Placental pericyte (primary cell): ENCODE data around the gene TRAPPC2L. TPM values are rescaled to one million over a fixed set of nuclear protein-coding genes. Genes with fewer than 3 reads are reported as not detected.

ENCODE experiments used
- total RNA-seq: library from RNA; depleted of rRNA; stranded (reverse); fragments of >200 nt; gene quantifications from 2 replicates; pipeline ENCODE4 v1.2.3, GENCODE V29; 2012

Gene TRAPPC2L
- 35.1 and 78.1 TPM in 2 replicates for total RNA-seq

GRCh38 chr16:88856828-88857727, at the start of gene TRAPPC2L, which contains the start of gene GALNS:
TSS of gene TRAPPC2L (plus strand) at chr16:88857127. CDS start at chr16:88857151, 24 bp downstream.
TSS of gene GALNS (minus strand) at chr16:88856947. CDS start at chr16:88856877, 70 bp downstream.

GRCh38 chr16:88811769-88812512, 45.0 kb upstream of the TRAPPC2L start, which contains the start of gene APRT:
TSS of gene APRT (minus strand) at chr16:88811928. CDS start at chr16:88811899, 29 bp downstream.

GRCh38 chr16:88866151-88866920, 9.4 kb downstream of the TRAPPC2L start, which contains the start of gene PABPN1L:
TSS of gene PABPN1L (minus strand) at chr16:88866660. CDS start at chr16:88866606, 54 bp downstream.

Other genes starting within 250 kb of the TRAPPC2L start
- gene IL17C, start 218.6 kb upstream of the TRAPPC2L start, total RNA-seq: 0.44 TPM in 1 of 2 replicates, not detected in the other
- 136 and 240 TPM in 2 replicates for gene CYBA, start 206.1 kb upstream of the TRAPPC2L start, total RNA-seq
- 67.6 and 232 TPM in 2 replicates for gene MVD, start 194.0 kb upstream of the TRAPPC2L start, total RNA-seq
- 0.22 TPM in 1 of 2 replicates, not detected in the other for gene SNAI3, start 170.6 kb upstream of the TRAPPC2L start, total RNA-seq
- gene RNF166, start 150.7 kb upstream of the TRAPPC2L start, total RNA-seq: 19.7 and 30.4 TPM in 2 replicates
- 11.2 and 37.5 TPM in 2 replicates for gene CTU2, start 150.6 kb upstream of the TRAPPC2L start, total RNA-seq
- 229 and 273 TPM in 2 replicates for gene PIEZO1, start 71.9 kb upstream of the TRAPPC2L start, total RNA-seq
- 3.5 and 26.5 TPM in 2 replicates for gene CDT1, start 53.3 kb upstream of the TRAPPC2L start, total RNA-seq
- 52.7 and 58.3 TPM in 2 replicates for gene APRT, start 45.2 kb upstream of the TRAPPC2L start, total RNA-seq
- gene GALNS, start 180 bp upstream of the TRAPPC2L start, total RNA-seq: 31.1 and 43.8 TPM in 2 replicates
- not detected in 2 replicates for gene PABPN1L, start 9.5 kb downstream of the TRAPPC2L start, total RNA-seq
- not detected in 2 replicates for gene CBFA2T3, start 120.1 kb downstream of the TRAPPC2L start, total RNA-seq
- gene ACSF3, start 236.7 kb downstream of the TRAPPC2L start, total RNA-seq: 23.0 and 25.9 TPM in 2 replicates